HG03342 (cell line): ENCODE measurements around the gene SCP2.

Experiments
- ATAC-seq: cut with Tn5 transposase; IDR thresholded peaks from one replicate; pipeline ENCODE4 v1.9.1; 2021; ENCODE audit warnings: mild to moderate bottlenecking, moderate library complexity; ENCODE audit not compliant: unreplicated experiment

SCP2 gene

GRCh38 chr1:53079251-53079650 lies 152.2 kb downstream of the SCP2 start:
- ATAC-seq = no peak

DNA sequence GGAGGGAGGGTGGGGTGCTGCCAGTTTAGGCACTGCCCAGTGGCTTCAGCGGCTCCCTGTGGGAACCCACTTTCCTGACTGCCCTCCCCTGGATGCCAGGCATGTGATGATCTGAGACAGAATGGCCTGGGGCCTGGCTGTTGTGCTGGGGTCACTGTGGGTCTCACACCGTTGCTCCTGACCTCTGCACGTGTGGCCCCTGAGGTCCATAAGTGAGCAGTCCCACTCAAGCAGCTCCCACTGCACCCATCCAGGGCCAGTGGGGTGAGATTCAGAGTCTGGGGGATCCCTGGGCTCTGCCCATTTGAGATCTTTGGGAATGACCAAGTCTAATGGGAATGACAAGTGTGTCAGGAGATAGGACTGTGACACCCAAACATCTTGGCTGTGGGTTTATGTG lies 153.0 kb downstream of the SCP2 start:
- ATAC-seq = no peak

DNA sequence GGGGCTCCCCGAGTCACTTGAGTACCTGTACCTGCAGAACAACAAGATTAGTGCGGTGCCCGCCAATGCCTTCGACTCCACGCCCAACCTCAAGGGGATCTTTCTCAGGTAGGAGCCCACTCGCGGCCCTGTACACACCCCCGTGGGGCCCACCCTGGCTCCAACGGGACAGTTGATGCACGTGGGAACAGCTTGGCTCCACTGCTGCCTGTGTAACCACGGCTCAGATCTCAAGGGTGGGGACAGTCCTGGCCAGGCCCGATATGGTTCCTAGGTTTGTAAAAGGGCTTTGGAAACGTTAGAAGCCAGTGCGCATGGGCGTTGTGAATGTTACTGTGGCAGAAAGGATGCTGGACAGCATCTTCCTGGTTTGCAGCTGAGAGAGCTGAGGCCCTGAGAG lies 153.7 kb downstream of the SCP2 start:
- ATAC-seq = no peak

GRCh38 chr1:53081384-53082066 lies 154.4 kb downstream of the SCP2 start:
- no peak for ATAC-seq

DNA sequence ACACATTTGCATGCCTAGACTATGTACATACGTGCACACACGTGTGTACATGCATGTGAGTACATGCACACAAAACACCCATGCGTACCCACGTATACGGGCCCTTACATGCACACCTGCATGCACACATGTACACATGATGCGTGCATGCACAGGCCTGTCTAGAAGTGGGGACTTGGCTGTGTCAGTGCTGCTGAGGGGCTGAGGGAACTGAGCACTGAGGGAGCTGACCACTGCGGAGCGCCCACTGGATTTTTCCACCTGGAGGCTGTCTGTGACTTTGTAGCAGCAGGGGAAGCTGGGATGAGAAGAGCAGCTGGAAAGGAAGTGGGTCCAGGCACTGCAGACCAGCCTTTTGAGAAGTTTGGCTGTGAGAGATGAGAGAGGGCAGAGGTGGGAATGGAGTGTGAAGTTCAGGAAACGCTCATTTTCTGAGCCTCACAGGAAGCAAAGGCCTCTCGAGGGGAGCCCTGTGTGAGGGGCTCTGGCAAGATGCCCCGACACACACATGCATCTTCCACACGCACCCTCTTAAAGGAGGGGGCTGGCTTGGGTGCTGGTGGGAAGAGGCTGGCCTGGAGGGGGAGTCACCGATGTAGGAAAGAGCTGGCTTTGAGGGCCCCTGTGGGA lies 155.9 kb downstream of the SCP2 start:
- ATAC-seq = no peak

DNA sequence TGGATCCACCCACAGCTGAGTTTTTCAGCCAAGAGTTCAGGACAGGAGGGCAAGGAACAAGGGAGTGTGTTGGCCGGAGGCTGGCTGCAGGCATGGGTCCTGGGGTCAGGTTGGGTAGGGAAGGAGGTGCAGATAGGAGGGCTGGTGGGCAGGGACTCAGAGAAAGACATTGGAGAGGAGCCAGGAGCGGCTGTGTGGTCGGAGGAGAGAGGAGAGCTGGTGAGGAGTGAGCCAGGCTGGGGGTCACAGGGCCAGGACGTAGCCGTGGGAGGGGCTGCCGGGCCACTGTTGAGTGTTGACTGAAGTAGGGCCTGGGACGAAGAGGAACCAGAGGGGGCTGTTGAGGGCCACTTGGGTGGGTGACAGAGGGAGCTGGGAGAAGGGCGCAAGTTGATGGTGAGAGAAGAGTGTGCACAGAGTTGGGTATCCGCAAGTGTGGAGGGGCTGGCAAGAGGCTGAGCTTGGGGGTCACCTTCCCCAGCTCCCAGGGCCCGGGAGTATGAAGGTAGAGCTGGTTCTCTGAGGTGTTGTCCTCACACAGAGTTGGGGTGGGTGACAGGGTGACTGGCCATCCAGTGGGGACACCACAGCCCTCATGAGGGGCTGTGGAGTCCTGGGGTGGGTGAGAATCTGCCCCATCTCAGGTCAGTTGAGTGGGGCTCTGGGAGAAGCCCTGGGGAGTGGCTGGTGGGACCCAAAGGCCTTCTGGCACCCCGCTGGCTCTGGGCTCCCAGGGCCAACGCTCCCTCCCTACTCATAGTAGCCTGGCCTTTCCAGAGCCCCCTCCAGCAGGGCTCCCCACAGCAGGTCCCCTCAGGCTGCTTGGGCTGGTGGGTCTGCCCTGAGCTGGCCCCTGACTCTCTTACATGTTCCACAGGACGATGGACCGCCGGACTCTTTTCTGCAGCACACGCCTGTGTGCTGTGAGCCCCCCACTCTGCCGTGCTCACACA lies 156.8 kb downstream of the SCP2 start:
- ATAC-seq = no peak

DNA sequence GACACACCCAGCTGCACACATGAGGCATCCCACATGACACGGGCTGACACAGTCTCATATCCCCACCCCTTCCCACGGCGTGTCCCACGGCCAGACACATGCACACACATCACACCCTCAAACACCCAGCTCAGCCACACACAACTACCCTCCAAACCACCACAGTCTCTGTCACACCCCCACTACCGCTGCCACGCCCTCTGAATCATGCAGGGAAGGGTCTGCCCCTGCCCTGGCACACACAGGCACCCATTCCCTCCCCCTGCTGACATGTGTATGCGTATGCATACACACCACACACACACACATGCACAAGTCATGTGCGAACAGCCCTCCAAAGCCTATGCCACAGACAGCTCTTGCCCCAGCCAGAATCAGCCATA lies 157.5 kb downstream of the SCP2 start:
- ATAC-seq = no peak

- no peak for ATAC-seq
Measured at GRCh38 chr1:53085405-53085804, 158.3 kb downstream of the SCP2 start.

- no peak for ATAC-seq
Measured at GRCh38 chr1:53086491-53087070, 159.5 kb downstream of the SCP2 start.

- no peak for ATAC-seq
Measured at GRCh38 chr1:53087332-53088285, 160.5 kb downstream of the SCP2 start.

DNA sequence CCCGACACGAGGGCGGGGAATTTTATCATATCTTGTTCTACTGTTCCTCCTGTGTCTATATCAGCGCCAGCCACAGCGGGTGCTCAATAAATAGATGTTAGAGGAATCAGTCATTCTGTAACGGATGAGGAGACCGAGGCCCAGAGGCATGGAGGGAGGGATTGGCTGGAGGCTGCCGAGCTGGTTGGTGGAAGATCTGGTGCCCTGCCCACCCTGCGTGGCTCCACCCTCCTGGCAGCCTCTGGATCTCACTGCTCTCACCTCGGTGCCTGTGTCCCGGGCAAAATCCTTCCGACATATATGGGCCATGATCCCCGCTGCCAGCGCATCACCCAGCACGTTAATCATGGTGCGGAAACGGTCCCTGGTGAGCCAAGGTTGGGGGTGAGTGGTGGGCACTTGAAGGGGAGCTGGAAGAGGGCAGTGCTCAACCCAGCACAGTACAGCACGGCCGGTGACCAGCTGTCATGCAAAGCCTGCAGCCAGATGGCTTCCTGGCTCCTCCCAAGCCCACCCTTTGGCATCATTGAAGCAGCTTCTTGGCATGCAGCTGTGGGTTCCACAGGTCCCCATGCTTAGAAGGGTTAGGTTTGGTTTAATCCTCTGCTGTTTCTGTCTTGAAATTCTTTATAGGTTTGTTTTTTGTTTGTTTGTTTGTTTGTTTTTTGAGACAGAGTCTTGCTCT lies 161.7 kb downstream of the SCP2 start:
- no peak for ATAC-seq

GRCh38 chr1:53089478-53090226 lies 162.6 kb downstream of the SCP2 start:
- ATAC-seq = no peak

- no peak for ATAC-seq
Measured at GRCh38 chr1:53090227-53091147, 163.4 kb downstream of the SCP2 start.

DNA sequence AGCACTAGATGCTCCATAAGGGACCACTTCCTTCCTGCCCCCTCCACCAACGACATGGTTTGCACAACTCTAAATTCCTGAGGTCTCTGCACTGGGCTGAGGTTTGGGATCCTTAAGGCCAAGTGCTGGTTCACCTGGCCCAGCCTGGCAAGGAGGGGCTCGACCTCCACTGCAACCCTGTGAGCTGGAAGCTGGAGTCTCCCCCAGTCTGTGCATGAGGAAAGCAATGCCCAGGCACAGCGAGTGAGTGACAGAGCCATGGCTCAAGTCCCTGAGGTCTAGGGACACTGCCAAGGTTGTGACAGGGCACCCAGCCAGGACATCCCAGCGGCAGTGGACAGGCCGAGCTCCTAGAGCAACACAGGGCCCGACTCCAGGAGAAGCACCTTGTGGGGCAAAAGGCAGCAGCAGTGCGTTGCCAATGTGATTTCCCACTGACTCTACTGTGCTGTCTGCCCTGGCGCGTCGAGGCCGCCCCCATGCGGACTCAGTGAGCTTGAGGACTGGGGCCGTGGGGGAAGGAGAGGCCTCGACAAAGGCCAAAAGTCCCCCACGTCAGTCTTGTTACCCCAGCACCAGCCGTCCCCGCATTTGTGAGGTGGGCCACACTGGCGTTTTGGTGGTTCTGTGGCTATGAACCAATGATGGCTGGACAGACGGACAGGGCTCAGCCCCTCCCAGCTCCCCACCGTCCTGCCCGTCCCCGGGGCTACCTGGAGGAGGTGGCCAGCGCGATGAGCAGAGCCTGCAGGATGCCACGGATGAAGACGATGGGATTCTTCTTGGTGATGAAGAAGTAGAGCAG lies 165.0 kb downstream of the SCP2 start:
- ATAC-seq = no peak

- no peak for ATAC-seq
Measured at GRCh38 chr1:53092659-53093450, 165.8 kb downstream of the SCP2 start.

GRCh38 chr1:53093451-53093754 lies 166.3 kb downstream of the SCP2 start:
- no peak for ATAC-seq
